Measurements from ENCODE around the gene CCDC192.

DNA sequence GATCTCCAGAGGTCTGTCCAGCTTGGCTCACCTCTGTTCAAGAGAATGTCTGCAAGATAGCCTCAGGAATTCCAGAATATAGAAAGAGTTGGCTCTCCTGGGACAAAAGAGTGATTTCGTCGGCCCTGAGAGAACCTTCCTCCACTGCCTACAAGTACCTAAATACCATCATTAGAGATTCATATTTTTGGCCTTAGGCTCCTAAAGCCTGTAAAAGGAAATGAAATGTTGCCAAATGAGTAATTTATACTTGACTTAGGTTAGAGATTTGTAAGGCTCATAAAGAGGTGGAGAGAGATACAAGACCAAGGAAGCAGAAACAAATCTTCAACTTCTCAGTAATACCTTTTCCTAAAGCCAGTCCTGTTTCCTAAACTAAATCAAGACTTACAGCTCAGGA lies 146.2 kb downstream of the CCDC192 start:
- TF ChIP-seq, protein P1, sequence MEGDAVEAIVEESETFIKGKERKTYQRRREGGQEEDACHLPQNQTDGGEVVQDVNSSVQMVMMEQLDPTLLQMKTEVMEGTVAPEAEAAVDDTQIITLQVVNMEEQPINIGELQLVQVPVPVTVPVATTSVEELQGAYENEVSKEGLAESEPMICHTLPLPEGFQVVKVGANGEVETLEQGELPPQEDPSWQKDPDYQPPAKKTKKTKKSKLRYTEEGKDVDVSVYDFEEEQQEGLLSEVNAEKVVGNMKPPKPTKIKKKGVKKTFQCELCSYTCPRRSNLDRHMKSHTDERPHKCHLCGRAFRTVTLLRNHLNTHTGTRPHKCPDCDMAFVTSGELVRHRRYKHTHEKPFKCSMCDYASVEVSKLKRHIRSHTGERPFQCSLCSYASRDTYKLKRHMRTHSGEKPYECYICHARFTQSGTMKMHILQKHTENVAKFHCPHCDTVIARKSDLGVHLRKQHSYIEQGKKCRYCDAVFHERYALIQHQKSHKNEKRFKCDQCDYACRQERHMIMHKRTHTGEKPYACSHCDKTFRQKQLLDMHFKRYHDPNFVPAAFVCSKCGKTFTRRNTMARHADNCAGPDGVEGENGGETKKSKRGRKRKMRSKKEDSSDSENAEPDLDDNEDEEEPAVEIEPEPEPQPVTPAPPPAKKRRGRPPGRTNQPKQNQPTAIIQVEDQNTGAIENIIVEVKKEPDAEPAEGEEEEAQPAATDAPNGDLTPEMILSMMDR (IDR thresholded peaks at IDR 0.05): no peak
- no peak for TF ChIP-seq POLR2A (IDR thresholded peaks at IDR 0.05)
